ENCODE measurements around the gene KIFBP.
A peak's percentile ranks its signal among the peaks of the same experiment; 100 is the strongest.
"Not testable (repeated sequence)": the region's sequence is repeated elsewhere in the genome, so short reads cannot be mapped to it uniquely, and the experiment has no call there.

The KIFBP gene

GRCh38 chr10:68988530-68989316 is at the start of gene KIFBP:
Gene KIFBP, plus strand, starts transcription at chr10:68988803. Its CDS starts 30 bp downstream, at chr10:68988833.
- DNase-seq (ENCODE audit: low read depth in 2 of 2): peak; percentile 94

GRCh38 chr10:68938884-68939283 is 49.7 kb upstream of the KIFBP start:
- DNase-seq (ENCODE audit: low read depth in 2 of 2): no peak

- DNase-seq (ENCODE audit: low read depth in 2 of 2): not testable (repeated sequence)
Measured at GRCh38 chr10:68940917-68941316, 47.7 kb upstream of the KIFBP start.

- DNase-seq (ENCODE audit: low read depth in 2 of 2): no peak
Measured at GRCh38 chr10:68950598-68950997, 38.0 kb upstream of the KIFBP start.

GRCh38 chr10:68954904-68955303 is 33.7 kb upstream of the KIFBP start:
- no peak for DNase-seq (ENCODE audit: low read depth in 2 of 2)

GRCh38 chr10:68955355-68955831 is 33.2 kb upstream of the KIFBP start:
- no peak for DNase-seq (ENCODE audit: low read depth in 2 of 2)

- DNase-seq (ENCODE audit: low read depth in 2 of 2): peak; percentile 64 to 65
Measured at GRCh38 chr10:68955832-68956532, 32.6 kb upstream of the KIFBP start, which contains the start of gene DDX21. Gene DDX21, plus strand, starts transcription at chr10:68956170. Its CDS starts 56 bp downstream, at chr10:68956226.

GRCh38 chr10:68957284-68957615 is 31.4 kb upstream of the KIFBP start:
- no peak for DNase-seq (ENCODE audit: low read depth in 2 of 2)

- DNase-seq (ENCODE audit: low read depth in 2 of 2): no peak
Measured at GRCh38 chr10:68957654-68958053, 30.9 kb upstream of the KIFBP start.

- DNase-seq (ENCODE audit: low read depth in 2 of 2): no peak
Measured at GRCh38 chr10:68959695-68960527, 28.7 kb upstream of the KIFBP start.

- no peak for DNase-seq (ENCODE audit: low read depth in 2 of 2)
Measured at GRCh38 chr10:68963151-68963550, 25.5 kb upstream of the KIFBP start.

- DNase-seq (ENCODE audit: low read depth in 2 of 2): no peak
Measured at GRCh38 chr10:68973975-68974374, 14.6 kb upstream of the KIFBP start.

GRCh38 chr10:68975936-68976473 is 12.6 kb upstream of the KIFBP start:
- DNase-seq (ENCODE audit: low read depth in 2 of 2): not testable (repeated sequence)

- DNase-seq (ENCODE audit: low read depth in 2 of 2): not testable (repeated sequence)
Measured at GRCh38 chr10:68979738-68980137, 8.9 kb upstream of the KIFBP start.

- no peak for DNase-seq (ENCODE audit: low read depth in 2 of 2)
Measured at GRCh38 chr10:68981074-68981473, 7.5 kb upstream of the KIFBP start.

- no peak for DNase-seq (ENCODE audit: low read depth in 2 of 2)
Measured at GRCh38 chr10:68982389-68982788, 6.2 kb upstream of the KIFBP start.

GRCh38 chr10:68987611-68988010 is 992 bp upstream of the KIFBP start:
- no peak for DNase-seq (ENCODE audit: low read depth in 2 of 2)

- DNase-seq (ENCODE audit: low read depth in 2 of 2): no peak
Measured at GRCh38 chr10:68989317-68989990, 851 bp downstream of the KIFBP start.

GRCh38 chr10:68992636-68993440 is 4.2 kb downstream of the KIFBP start:
- DNase-seq (ENCODE audit: low read depth in 2 of 2): peak; percentile 45 to 58

- DNase-seq (ENCODE audit: low read depth in 2 of 2): no peak
Measured at GRCh38 chr10:68997211-68997610, 8.6 kb downstream of the KIFBP start.
